NCI-H128 (cell line): ENCODE data around the gene CPB2.
A peak's percentile ranks its signal among the peaks of the same experiment; 100 is the strongest.

ENCODE experiments used
- DNase-seq: peaks from one replicate; lab custom pipeline; 2025; ENCODE audit not compliant: unreplicated experiment; lab: John Stamatoyannopoulos, UW

The CPB2 gene

DNA sequence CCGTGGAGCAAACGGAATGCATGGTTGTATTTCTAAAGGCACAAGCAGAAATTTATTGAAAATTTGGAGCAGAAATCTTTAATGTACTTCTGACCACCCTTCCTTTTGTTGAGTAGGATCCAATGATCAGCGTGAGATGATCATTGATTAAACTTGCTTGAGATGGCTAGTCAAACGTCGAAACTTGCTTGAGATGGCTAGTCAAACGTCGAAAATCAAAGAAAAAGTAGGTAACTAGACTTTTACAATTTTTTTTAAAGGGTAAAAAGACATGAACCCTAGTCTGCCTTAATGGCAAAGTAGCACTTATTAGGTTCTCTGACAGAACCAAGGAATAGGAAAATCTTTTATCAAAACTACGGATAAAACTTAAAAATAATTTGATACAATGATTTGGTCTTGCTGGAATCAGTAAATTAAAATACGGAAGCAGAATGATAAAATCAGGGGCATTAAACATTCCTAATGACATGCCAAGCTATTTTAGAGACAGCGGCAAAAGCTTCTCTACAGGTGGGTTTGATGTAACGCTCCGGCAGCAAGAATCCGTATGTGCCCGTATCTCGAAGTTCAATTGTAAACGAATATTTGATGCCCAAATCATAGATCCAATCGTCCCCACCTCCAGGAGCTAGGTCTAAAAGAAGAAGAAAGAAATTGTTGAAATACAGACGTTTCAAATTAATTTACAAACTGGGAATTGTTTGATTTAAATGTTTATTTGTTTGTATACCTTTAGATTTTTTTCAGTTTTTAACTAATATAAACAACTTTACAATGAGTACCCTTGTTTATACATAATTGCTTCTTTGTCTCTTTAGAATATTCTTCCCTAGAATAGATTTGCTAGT lies 51.4 kb downstream of the CPB2 start:
- no peak for DNase-seq

DNA sequence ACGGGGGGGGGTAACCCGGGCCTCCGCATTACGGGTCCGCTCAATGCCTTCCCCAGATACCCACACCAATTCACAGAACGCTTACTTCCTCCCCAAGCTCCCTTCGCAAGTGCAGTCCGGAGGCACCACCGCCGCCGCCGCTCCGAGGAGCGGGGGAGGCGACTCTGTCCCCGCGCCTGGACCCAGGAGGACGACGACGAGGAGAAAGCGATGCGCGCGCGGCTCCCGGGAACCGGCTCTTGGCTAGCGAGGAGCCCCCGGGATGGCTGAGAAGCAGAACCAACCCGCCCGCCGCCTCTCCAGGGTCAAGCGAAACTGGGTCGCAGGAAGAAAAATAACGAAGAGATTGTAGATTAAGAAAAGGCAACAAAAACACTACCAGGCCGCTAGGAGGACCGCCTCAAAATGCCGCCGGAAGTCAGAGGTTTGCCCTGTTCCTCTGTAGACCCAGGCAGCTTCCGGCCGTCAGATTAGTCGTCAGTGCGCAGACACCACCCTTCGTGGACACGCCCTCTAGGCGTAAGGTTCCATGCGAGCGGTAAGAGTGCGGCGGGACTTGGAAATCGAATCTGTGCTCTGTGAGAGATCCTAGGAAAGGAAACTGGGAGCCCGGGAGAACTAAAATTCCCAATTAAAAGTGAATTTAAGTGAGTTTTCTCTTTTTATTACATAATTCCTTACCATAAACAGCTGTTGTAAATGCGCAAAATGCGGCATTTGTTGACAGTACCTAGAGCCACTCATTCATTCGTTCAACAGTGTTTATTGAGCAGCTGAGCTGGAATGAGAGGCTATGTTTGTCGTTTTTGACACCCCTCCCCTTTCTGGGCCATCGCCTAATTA lies 52.3 kb downstream of the CPB2 start, which contains the start of gene ZC3H13:
TSS of gene ZC3H13 (minus strand) at position 428 of the 843 bp plus-strand sequence. CDS start 7,239 bp downstream, outside the sequence.
- peak; percentile 92 for DNase-seq

DNA sequence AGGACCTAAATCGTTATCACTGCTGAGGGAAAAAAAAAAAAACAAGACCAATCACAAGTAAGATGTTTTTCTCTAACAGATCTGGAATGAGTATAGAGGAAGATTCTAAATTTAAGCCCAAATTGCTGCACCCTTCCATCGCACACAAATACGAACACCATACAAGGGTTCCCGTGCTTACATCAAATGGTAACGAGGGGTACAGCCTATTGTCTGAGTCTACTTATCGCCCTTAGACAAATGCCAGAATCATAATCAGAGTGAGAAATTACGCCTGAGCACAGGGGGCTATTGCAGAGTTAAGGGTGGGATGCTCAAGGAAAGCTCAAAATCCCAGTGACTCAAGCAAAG lies 52.9 kb downstream of the CPB2 start:
- DNase-seq, result no peak

DNA sequence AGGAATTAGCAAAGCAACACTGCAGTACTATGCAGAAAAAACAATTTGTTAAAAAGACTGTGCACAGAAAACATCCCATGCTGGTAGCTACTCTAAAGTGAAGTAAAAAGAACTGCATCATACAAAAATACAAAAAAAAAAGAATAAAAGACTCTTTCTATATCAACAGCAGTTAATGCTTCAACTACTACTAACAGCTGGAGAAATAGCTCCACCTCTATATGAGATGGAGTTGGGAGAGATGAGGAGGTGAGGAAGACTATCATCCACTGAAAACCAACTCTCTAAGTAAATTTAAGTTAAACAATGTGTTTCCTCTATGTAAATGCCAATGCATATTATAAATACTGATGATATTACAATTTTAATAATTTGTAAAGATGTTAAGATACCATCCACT lies 54.1 kb downstream of the CPB2 start:
- no peak for DNase-seq

DNA sequence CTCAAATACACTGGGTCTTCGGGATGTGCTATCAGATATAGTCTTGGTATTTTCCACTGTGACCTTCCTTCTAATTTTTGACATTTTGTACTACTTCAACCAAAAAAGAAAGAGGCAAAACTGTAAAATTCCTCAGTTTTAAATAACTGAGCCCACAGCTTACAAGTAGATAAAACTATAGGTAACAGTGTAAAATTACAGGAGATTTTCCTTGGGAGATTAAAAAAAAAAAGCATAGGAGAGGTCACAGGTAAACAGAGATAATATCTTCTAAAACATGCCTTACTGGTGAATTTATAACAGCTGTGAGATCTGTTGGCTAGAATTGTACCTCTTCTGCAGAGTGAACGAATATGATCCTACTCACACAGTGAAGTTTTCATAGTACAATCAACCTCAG lies 59.4 kb downstream of the CPB2 start:
- DNase-seq, result no peak

DNA sequence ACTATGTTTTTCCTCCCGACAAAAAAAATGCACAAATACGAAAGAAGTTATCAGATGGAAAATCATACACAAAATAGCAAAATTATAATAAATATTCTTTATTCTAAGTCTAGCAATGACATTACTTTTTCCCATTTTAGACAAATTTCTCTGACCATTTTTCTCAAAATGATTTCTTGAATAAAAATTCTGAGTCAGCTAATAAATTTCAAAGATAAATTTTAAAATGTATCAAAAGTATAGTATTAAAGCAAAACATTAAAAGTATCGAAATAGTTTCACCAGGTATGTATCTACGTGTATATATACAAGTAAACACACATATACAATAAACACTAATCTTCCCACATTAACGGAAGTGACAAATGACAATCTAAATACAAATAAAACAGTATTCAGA lies 61.2 kb downstream of the CPB2 start:
- no peak for DNase-seq

DNA sequence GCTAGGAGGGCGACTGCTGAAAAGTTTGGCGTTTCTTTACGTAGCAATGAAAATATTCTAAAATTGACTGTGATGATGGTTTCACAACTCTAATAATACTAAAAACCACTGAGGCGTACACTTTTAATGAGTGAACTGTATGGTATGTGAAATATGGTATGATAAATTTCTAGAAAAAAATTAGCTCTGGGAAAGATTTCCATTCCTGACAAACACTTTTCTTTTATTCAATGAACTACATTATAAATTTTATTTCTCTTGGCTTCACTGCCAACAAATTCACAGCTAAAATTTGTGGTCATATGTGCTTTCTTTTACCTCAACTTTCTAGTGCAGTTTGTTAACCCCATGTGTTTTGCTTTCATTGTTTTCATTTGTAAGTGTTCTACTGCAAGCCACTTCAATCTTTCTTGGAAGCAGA lies 63.4 kb downstream of the CPB2 start:
- no peak for DNase-seq

DNA sequence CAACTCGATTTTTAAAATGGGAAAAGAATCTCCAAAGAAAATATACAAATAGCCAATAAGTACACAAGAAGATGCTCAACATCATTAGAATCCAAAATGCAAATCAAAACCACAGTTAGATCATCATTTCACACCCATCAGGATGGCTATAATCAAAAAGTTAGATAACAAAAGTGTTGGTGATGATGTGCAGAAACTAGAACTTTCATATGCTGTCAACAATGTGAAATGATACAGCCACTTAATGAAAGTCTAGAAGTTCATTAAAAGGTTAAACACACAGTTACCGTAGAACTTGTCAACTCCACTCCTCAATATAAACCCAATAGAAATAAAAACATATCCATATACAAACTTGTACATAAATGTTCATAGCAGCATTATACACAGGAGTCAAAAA lies 64.1 kb downstream of the CPB2 start:
- no peak for DNase-seq

DNA sequence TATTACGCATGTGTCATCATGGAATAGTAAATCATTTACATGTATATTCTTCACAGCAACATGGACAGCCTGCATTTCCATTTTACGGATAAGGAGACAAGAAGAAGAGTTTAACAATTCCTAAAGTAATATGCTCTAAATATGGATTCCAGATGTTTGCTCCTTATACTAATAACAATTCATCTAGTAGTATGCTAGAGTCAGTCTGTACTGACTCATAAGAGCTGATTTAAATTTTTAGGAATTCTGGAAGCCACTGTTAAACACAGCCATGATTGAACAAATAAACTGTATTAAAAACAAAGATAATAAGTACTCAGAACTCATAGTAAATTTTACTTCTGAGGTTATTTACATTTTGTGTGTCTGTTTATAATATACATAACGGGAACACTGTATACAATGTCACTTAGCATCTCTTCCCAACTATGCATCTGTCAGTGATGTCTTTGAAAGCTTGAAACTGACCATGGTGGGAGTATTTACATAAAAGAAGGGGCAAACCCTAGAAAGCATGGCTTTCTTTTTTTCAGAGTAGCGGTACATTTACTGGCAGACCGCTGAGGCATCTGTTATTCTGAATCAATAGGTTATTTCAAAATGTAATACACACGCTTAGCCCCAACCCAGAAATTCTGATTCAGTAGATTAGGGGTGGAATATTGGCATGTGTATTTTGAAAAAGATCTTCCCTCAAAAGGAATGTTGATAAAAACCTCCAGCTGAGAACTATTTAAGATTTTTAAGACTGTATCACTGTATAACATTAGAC lies 65.2 kb downstream of the CPB2 start:
- DNase-seq, result no peak

DNA sequence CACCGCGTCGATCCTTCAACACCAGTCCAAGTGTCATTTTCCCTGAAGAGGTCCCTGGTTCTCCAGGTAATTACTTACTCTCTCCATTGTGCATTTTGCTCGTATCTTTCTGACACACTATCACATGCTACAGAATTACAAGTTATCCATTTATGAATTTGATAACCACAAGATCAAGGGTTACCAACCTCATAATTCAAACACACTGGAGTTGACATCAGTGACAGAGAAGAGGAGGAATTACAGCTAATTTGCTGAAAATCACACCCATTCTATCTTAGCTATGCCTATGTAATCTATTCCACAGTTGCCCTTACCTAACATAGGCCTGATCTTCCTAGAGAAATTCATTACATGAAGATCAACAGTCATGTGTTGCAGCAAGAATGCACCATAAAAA lies 66.5 kb downstream of the CPB2 start:
- no peak for DNase-seq

DNA sequence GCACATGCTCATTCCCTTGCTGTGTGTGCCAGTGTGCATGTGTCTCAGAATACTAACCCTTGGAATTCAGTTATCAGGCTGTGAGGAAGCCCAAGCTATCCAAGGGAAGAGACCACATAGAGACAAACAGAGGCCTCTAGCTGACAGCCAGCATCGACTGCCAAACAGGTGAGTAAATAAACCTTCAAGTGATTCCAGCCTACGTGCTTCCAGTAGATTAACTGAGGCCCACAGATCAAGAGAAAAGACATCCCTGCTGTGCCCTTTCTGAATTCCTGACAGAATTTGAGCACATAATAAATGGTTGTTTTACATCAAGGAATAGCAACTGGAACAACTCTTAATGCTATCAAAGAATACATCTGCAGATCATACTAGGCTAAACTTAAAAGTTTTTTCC lies 69.8 kb downstream of the CPB2 start:
- no peak for DNase-seq

DNA sequence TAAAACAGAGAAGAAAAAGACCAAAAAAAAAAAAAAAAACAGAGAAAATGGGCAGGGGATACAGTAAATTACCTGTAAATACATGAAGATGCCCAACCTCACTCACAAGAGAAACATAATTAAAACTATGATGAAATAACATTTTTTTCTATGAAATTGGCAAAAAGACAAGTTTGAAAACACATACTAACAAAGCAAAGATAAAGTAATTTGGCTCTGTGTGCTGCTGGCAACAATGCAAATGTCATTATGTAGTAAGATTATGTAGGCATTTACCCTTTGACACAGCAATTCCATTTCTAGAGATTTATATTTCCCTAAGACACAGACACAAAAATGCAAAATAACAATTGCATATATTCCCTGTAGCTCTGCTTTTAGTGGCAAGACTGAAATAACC lies 72.5 kb downstream of the CPB2 start:
- DNase-seq, result no peak

DNA sequence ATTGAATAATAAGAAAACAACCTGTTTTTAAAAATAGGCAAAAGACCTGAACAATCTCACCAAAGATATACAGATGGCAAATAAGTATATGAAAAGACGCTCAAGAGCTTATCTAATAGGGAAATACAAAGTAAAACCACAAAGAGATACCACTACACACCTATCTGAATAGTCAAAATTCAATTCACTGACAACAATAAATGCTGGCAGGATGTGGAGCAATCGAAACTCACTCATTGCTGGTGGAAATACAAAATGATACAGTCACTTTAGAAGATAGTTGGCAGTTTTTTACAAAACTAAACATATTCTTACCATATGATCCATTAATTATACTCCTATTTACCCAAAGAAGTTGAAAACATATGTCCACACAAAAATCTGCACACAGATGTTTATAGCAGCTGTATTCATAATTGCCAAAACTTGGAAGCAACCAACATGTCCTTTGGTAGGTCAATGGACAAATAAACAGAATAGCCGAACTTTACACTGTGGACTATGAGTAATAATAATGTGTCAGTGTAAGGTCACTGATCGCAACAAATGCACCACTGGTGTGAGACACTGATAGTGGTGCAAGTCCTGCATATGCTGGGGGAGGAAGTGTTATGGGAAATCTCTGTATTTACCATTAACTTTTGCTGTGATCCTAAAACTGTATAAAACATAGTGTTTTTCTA lies 73.1 kb downstream of the CPB2 start:
- no peak for DNase-seq

DNA sequence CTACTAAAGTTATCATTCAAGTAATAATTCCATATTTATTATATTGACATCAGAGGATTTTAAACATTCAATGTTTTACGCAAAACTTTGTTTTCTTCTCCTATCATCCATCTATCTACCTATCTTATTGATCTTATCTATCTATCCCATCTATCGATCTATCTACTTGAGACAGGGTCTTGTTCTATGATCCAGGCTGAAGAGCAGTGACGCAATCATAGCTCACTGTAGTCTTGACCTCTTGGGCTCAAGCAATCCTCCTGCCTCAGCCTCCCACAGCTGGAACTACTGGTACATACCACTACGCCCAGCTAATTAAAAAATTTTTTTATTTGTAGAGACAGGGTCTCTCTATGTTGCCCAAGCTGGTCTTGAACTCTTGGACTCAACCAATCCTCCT lies 79.7 kb downstream of the CPB2 start:
- DNase-seq, result no peak

DNA sequence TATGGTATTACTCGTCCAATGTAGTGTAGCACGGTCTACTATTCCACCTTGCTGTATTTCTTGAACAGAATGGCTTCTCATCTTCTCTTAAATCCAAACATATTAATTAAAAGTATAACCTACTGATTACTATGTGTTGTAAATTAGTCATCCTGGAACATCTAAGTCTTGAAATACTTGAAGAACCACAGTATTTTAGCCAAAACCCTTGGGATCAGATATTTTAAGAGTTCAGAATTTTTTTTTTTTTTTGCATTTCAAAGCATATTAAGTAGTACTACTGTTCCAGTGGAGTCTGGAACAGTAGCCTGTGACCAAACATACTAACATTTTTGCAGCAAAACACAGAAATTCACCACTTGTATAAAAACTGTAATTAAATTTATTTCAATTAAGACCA lies 82.4 kb downstream of the CPB2 start:
- no peak for DNase-seq

DNA sequence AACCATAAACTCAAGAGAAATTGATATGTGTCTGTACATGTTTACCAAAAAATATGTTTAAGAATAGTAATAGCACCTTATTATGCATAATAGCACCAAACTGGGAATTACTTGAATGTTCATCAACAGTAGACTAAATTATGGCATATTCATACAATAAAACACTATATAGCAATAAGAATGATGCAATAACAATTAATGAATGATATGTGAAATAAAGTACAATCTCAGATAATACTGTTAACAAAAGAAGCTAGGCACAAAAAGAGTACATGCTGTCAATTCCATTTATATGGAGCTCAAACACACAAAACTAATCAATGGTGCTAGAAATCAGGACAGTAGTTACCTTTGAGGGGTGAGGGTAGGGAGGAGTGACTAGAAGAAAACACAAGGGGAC lies 88.6 kb downstream of the CPB2 start:
- DNase-seq, result no peak

DNA sequence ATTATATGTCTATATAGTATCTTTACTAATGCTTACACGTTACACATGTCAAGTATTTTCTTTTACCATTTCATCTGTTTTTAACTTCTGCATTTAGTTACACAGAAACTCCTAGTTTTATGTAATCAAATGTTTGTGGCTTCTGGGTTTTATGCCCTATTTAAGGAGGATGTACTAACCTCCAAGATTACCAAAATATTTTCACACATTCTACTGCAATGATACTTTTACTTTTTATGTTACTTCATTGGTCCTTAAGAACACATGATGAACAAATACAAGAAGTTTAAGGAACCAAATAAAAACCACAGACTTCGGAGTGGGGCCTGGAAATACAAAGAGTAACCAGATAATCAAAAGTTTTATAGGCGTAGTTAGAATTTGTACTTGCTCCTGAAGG lies 89.5 kb downstream of the CPB2 start:
- DNase-seq, result no peak

DNA sequence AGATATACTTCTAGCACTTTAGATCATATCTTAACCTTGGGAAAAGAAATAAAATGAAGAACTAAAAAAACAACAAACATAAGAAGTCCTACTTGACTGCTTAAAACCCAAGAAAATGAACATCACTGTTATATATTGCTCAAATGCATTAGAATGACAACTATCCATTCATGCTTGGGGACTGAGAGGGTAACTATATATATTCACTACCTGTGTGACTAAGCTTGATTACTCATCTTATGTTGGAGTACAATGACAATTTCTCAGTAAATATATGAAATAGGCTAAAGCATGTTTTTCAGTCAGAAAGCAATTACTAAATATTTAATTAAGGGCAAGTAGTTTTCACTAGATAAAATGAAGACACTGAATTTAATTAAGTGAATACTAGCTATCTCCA lies 92.4 kb downstream of the CPB2 start:
- no peak for DNase-seq

DNA sequence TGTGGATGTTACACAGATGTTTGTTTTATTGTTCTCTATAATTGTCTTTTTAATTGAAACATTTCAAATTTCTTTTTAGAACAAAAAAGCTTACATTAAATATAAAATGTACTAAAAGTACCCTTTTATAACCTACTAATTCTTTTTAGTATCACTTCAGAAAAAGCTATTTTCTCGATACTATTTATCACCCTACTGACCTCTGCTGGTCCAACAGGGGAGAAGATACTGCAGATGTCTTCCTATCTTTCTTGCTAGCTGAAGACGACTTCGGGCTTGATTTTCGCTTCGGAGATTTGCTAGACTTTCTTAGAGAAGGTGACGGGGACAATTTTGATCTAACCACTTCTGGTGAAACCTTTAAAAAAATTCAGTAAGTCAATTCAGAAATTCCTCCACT lies 94.7 kb downstream of the CPB2 start:
- DNase-seq, result no peak

DNA sequence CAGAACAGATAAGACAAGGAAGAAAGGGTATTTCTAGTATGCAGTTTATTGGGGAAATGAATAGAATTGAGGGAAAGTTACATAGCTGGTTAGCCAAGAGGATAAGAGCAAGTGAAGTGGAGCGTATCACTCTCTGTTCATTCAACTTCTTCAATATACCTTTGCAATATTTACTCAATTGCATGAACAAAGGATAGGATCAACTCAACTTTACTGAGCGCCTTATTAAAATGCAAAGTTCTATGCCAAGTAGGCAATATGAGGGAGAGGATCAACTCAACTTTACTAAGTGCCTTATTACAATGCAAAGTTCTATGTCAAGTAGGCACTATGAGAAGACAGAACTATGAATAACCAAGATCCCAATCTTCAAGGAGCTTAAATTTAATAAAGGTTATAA lies 96.2 kb downstream of the CPB2 start:
- no peak for DNase-seq
